ENCODE data around the gene CSGALNACT2. TPM values are rescaled to one million over a fixed set of nuclear protein-coding genes. Genes with fewer than 3 reads are reported as not detected.
A peak's percentile ranks its signal among the peaks of the same experiment; 100 is the strongest.
"Not testable (repeated sequence)": the region's sequence is repeated elsewhere in the genome, so short reads cannot be mapped to it uniquely, and the experiment has no call there.

CSGALNACT2 gene
- total and polyA plus RNA-seq, 12 donors: 4.6 to 12.9 (median 9.6) TPM

DNA sequence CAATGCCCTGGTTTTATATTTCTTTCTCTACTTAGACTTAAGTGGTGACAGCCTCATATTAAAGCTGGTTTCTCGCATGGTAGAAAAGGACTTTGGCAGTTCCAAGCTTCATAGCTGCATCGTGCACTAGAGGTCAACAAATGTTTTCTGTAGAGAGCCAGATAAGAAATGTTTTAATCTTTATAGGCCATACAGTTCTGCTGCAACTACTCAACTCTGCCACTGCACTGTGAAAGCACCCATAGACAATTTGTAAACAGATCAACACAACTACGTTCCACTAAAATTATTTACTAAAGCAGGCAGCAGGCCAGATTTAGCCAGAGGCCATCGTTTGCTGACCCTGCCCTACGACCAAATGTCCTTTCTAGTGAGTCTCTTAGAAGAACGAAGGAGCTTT lies 36.7 kb downstream of the CSGALNACT2 start:
- ATAC-seq: peak in 6 of 8 donors; percentile 37 to 88 (median 56)
- Histone ChIP-seq H3K4me3 (no peak overlapping the region), H3K27me3 (no peaks in the 10 kb centered on the region), H3K27ac (no peak overlapping the region), H3K36me3 (peaks cover 0 to 97% (median 30%) of the 10 kb centered on the region in 9 donors), H3K9me3 (peaks cover 0 to 17% (median 0%) of the 10 kb centered on the region in 11 donors), H3K4me1 (peaks cover 0 to 21% (median 0%) of the 10 kb centered on the region in 9 donors)
- intact Hi-C loops (cut with DNase I): no loop called here
- DNase-seq: no peak
- 34 to 49% methylated on average over 6 of the region's 6 CpGs for WGBS, 2 donors
- TF ChIP-seq, protein P1, sequence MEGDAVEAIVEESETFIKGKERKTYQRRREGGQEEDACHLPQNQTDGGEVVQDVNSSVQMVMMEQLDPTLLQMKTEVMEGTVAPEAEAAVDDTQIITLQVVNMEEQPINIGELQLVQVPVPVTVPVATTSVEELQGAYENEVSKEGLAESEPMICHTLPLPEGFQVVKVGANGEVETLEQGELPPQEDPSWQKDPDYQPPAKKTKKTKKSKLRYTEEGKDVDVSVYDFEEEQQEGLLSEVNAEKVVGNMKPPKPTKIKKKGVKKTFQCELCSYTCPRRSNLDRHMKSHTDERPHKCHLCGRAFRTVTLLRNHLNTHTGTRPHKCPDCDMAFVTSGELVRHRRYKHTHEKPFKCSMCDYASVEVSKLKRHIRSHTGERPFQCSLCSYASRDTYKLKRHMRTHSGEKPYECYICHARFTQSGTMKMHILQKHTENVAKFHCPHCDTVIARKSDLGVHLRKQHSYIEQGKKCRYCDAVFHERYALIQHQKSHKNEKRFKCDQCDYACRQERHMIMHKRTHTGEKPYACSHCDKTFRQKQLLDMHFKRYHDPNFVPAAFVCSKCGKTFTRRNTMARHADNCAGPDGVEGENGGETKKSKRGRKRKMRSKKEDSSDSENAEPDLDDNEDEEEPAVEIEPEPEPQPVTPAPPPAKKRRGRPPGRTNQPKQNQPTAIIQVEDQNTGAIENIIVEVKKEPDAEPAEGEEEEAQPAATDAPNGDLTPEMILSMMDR (IDR thresholded peaks at IDR 0.05): no peak

DNA sequence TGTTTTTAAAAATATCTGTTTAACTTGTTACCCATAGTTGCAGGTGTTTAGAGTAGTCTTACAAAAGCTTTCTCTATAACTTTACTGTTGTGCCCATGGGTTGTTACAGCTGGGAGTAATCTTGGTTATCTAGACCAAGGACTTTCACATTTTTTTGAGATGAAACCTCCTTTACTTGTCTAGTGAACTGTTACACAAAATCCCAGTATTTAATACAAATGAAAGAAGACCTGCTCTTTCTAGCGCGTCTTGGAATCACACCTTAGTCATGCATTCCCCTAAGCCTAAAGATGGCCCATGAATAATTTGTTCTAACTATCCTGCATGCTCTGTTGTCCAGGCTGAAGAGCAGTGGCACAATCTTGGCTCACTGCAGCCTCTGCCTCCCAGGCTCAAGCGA lies 38.0 kb downstream of the CSGALNACT2 start:
- TF ChIP-seq, protein P1 (IDR thresholded peaks at IDR 0.05): no peak
- no peak overlapping the region for H3K4me3 ChIP-seq
- no peak for ATAC-seq
- intact Hi-C loops (cut with DNase I): no loop called here
- DNase-seq: no peak
- H3K4me1 ChIP-seq: peaks cover 0 to 12% (median 0%) of the 10 kb centered on the region in 9 donors
- H3K36me3 ChIP-seq: peaks cover 0 to 99% (median 30%) of the 10 kb centered on the region in 9 donors
- peaks cover 0 to 17% (median 0%) of the 10 kb centered on the region in 11 donors for H3K9me3 ChIP-seq
- 98 to 99% methylated on average over 3 of the region's 3 CpGs for WGBS, 2 donors
- no peaks in the 10 kb centered on the region for H3K27me3 ChIP-seq
- H3K27ac ChIP-seq: no peak overlapping the region

DNA sequence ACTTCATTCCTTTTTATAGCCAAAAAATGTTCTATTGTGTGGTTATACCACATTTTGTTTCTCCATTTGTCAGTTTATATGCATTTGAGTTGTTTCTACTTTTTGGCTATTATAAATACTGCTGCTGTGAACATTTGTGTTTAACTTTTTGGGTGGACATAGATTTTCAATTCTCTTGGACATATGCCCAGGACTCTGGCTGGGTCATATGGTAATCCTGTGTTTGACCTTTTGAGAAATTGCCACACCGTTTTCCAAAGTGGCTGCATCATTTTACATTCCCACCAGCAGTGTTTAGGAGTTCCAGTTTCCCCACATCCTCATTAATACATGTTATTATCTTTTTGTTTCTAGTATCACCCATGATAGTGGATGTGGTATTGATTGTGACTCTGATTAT lies 39.4 kb downstream of the CSGALNACT2 start:
- TF ChIP-seq, protein P1 (IDR thresholded peaks at IDR 0.05): no peak
- ATAC-seq (no peak), DNase-seq (no peak)
- peaks cover 0 to 8% (median 0%) of the 10 kb centered on the region in 9 donors for H3K4me1 ChIP-seq
- intact Hi-C loops (cut with DNase I): no loop called here
- H3K36me3 ChIP-seq: peaks cover 0 to 99% (median 30%) of the 10 kb centered on the region in 9 donors
- no peaks in the 10 kb centered on the region for H3K27me3 ChIP-seq
- no peak overlapping the region for H3K27ac ChIP-seq
- H3K4me3 ChIP-seq: no peak overlapping the region
- peaks cover 0 to 17% (median 0%) of the 10 kb centered on the region in 11 donors for H3K9me3 ChIP-seq
- 79 to 92% methylated on average over 1 of the region's 1 CpG for WGBS, 2 donors

DNA sequence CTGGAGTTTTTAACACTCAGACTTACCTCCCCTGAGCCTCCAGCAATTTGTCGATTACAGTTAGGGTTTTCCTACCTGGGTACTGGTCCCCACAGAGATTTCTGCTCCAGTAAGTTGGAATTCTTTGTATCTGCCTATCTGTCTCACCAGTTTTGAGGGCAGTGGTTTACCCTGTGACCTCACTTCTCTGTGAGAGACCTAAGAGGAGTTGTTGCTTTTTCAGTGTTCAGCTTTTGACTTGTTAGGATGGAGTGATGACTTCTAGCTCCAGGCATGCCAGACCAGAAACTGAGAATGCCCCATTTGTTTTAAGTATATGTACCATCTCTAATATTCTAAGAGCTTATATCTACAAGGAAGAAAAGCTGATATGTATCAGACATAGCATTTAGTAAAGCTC lies 42.9 kb downstream of the CSGALNACT2 start:
- DNase-seq (no peak), ATAC-seq (no peak)
- WGBS, 2 donors: 98 to 100% methylated on average over 1 of the region's 1 CpG
- TF ChIP-seq, protein P1 (IDR thresholded peaks at IDR 0.05): no peak
- H3K27ac ChIP-seq: no peak overlapping the region
- H3K36me3 ChIP-seq: peaks cover 0 to 100% (median 45%) of the 10 kb centered on the region in 9 donors
- H3K4me3 ChIP-seq: no peak overlapping the region
- H3K4me1 ChIP-seq: no peaks in the 10 kb centered on the region
- intact Hi-C loops (cut with DNase I): no loop called here
- H3K27me3 ChIP-seq: no peaks in the 10 kb centered on the region
- H3K9me3 ChIP-seq: peaks cover 0 to 17% (median 0%) of the 10 kb centered on the region in 11 donors

DNA sequence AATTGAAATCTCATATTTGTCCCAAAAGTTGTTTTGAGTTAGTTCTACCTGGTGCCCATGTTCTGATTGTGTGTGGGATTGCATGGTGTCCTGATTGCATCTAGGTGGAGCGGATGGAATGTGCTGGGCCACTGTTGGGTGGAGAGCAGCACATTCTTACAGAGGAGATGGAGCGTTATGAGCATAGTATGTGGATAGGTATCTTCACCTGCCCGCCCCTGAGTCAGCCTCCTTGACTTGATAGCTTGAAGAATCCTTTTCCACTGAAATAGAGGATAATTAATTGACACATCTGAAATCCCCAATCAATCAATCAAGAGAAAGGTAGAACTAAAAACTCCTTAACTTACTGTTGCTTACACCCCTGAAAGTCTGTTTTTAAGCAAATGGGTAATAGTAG lies 45.5 kb downstream of the CSGALNACT2 start:
- H3K36me3 ChIP-seq: peaks cover 0 to 96% (median 28%) of the 10 kb centered on the region in 9 donors
- WGBS, 2 donors: 99% methylated on average over 3 of the region's 3 CpGs
- H3K27me3 ChIP-seq; intact Hi-C loops (cut with DNase I); DNase-seq; H3K27ac ChIP-seq; H3K9me3 ChIP-seq; ATAC-seq; H3K4me3 ChIP-seq; H3K4me1 ChIP-seq: not testable (repeated sequence)

Data from heart right ventricle (tissue), 16 donors.